GM19397 (cell line): ENCODE measurements around the gene ILF3.

Experiments used
- ATAC-seq: cut with Tn5 transposase; IDR thresholded peaks from one replicate; pipeline ENCODE4 v1.9.1; 2021; ENCODE audit warnings: mild to moderate bottlenecking, moderate library complexity; ENCODE audit not compliant: unreplicated experiment

ILF3 gene

DNA sequence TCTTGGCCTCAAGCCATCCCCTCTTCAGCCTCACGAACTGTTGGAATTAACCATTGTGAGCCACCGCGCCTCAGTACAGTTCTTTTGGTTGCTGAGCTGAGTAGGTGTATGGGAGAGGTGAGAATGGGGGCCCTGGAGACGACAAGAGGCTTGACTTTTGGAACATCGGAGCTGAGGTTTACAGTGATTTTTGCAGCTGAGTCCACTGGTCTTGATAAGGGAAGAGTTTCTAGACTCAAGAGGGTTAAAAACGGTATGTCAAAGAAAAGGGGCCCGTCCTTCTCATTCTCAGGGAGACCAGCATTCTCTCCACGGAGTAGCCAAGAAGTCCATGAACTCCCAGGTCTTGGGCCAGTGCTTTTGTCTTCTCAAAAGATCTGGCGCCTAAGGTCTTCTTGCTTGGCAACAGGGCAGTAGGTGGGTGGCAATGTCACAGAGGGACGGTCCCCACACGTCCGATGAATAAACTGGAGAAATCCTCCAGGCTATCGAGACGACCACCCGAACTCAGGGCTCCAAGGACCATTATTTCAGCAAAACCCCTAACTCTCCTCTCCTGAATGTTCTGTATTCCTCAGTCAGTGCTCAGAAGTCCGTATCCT lies 40.7 kb downstream of the ILF3 start:
- ATAC-seq: no peak

DNA sequence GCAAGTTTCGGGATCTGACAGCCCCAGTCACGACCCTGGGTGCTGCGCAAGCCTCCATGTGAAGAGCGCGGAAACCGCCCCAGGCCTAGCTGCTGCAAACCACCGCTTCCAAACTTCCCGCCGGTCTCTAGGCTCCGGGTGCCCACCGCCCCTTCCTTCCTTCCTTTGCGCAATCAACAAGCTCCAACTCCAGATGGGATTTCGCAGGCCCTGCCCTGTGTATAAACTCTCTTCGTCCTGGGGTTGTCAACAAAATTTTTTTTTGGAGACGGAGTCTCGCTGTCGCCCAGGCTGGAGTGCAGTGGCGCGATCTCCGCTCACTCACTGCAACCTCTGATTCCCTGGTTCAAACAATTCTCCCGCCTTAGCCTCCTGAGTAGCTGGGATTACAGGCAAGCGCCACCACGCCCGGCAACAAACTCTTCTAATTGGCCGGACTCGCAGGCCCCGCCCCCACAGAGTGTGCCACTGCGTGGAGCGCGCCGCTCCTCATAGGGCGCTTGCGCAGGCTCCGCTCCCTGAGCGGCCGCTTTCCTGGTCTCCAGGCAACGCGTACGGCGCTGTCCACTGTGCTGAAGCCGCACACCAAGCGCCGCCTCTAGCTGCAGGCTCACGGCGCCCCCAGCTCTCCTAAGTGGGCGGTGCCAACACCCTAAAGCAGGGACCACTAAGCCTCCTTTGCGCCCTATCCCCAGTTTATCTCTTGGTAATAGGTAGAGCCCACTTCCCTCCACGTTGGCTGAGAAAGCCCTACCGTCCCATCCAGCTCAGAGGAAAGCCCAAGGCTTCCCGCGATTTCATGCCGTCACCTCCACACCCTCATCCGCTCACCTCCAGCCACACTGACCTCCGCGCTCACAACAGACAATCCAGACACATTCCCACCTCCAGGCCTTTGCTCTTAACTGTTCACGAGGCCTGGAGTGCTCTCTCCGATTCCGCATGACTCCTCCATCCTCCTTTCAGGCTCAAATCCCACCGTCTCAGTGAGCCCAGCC lies 41.6 kb downstream of the ILF3 start:
- peak; percentile 87 for ATAC-seq

DNA sequence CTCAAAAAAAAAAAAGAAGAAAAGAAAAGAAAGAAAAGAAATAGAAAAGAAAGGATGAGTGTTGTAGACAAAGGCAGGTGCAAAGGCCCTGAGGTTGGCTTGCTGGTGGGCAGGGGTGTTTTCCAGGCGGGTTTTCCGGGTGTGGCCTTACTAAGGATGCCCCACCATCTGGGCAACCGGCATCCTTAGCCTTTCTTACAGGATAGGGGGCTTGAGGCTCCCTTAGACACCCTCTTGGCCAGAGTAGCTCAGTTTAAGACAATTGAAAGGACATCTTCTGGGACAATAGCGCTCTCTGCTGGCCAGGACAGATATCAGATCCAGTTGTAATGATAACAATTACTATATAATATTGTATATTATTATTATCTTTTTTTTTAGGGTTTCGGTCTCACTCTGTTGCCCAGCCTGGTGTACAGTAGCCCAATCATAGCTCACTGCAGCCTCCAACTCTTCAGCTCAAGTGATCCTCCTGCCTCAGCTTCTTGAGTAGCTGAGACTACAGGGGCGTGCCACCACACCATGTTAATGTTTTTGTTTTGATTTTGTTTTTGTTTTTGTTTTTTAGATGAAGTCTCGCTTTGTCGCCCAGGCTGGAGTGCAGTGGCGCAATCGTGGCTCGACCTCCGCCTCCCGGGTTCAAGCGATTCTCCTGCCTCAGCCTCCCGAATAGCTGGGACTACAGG lies 45.6 kb downstream of the ILF3 start:
- ATAC-seq: no peak

DNA sequence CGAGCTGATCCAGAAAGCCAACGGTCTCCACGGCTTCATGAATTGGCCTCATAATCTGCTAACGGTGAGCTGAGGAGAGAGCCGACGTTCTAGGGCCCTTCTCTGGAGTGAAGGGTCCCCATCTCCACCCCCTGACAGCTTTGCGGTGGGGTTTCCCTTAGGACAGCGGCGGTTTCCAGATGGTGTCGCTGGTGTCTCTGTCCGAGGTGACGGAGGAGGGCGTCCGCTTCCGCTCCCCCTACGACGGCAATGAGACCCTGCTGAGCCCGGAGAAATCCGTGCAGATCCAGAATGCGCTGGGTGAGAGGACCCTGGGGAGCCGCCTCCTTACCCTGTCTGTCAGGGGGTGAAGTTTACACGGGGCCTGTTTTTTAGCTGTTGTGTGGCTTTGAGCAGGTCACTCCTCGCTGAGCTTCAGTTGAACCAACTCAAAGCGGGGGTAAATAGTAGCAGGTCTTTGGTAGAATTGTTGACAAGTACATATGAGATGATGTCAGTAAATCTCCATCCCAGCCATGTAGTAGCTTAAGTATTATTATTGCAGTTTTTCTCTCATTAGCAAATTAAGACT lies 47.9 kb downstream of the ILF3 start:
- no peak for ATAC-seq

DNA sequence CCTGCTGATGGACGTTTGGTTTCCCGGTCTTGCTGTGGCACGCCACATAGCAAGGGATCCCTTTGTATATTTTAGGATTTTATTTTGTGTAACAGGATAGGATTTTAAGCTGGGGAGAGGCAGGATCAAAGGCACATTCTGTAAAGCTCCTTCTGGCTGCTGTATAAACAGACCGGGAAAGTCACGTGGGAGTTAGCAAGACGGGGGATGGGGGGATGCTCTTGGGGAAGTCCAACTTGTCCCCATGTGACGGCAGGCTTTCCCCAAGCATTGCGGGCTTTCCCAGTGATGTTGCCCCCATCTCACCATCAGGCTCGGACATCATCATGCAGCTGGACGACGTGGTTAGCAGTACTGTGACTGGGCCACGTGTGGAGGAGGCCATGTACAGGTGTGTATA lies 52.8 kb downstream of the ILF3 start:
- ATAC-seq: no peak

DNA sequence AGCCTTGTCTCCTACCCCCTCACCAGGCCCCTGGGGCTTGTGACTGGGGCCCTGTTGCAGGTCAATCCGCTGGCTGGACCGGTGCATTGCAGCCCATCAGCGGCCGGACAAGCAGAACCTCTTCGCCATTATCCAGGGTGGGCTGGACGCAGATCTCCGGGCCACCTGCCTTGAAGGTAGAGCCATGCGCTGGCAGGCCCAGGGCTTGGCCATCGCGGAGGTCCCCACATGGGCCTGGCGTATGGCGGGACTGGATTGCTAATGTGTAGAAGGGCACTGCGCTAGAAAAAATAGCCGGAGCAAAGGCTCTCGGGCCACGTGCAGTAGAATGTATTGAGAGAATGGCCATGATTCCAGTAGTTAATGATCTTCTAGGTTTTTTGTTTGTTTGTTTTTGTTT lies 53.3 kb downstream of the ILF3 start:
- ATAC-seq: no peak

DNA sequence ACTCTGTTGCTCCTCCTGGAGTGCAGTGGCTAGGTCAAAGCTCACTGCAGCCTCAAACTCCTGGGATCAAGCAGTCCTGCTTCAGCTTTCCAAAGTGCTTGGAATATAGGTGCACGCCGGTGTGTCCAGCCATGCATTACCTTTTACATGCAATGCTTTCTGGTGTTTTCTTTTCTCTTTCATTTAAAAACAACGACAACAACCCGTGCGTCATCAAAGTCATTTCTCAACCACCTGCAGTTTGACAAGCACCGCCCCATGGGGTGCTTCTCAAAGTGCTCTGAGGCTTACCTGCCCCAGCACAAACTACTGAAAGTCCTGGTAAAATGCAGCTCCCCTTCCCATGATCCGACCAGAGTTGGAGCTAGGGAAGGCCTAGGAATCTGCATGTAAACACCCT lies 54.1 kb downstream of the ILF3 start:
- ATAC-seq: no peak

DNA sequence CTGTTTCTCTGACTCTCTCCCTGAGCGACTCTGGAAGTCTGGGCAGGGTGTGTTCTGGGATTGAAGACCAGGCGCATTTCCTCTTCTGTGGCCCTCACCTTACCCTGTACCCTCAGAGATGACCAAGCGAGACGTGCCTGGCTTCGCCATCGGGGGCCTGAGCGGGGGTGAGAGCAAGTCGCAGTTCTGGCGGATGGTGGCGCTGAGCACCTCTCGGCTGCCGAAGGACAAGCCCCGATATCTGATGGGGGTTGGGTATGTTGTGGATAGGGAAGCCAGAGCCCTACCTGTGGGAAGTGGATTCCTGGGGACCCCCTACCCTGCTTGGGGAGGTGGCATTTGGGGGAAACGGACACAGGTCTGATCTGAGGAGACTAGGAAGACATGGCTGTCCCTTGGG lies 57.9 kb downstream of the ILF3 start:
- no peak for ATAC-seq

DNA sequence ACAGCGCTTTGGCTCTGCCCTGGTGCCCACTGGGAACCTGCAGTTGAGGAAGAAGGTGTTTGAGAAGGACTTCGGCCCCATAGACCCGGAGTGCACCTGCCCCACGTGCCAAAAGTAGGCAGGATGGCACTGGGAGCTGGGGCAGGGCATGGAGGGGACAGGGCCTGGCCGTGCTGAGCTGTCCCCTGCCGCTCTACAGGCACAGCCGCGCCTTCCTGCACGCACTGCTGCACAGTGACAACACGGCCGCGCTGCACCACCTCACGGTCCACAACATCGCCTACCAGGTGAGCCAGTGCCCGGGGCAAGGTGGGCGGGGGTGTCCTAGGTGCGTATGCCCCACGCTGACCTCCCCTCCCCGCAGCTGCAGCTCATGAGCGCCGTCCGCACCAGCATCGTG lies 58.6 kb downstream of the ILF3 start:
- no peak for ATAC-seq

DNA sequence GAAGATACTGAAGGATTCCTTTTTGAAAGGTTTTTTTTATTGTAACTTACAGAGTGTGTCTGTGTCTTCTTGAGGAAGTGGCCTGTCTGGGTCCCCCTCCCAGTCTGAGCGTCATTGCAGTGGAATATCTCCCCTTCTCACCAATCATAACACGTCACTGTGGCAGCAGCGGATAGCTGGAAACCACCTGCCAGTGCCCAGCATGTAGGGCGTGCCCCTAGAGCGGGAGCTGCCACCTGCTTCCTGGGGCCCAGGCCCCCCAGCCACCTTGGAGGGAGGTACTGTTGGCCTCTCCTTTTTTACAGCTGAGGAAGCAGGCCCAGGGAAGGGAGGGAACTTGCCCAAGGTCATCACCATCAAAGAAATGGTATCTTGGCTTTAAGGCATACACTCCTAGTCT lies 59.2 kb downstream of the ILF3 start:
- no peak for ATAC-seq

DNA sequence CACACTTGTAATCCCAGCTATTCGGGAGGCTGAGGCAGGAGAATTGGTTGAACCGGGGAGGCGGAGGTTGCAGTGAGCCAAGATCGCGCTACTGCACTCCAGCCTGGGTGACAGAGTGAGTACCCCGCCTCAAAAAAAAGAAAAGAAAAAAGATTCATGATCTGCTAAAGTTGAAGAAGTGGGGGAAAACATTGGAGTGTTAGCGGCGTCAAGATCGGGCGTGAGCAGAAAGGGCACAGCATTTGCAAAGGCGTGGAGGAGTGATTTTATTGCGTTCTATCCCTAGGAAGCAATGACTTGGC lies 62.9 kb downstream of the ILF3 start:
- ATAC-seq: no peak

DNA sequence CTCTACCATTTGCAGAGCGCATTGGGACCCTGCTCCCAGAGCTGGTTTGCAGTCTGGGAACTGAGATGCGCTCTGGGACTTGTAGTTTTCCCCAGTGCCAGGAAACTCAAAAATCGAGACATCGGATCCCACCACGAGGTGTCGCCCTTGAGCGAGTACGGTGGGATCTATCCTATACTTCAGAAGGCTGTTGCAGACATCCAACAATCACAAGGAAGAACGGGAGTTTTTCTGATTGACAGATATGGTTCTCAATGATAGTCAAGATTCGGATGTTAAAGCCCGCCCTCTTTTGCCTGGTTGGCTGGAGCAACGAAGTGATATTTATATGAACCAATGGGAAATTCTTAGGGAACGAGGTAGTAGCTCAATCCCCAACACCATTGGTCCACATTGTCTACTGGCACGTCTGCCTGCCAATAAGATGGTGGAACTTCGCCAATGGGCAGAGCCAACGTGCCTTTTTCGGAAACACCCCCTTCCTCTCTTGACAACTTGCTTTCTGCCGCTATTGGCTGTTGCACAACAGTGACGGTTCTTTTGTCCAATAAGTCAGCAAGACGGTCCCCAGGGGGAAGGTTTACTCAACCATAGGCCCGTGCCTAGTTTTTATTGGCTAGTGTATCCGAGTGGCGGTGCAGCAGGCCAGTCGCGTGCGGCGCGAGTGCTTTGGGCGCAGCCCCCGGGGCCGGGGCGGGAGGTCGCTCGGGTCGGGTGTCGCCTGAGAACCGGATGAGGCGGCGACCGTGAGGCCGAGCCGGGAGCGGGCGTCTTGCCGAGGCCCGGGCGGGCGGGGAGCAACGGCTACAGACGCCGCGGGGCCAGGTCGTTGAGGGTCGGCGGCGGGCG lies 63.4 kb downstream of the ILF3 start, which contains the start of gene DNM2:
DNM2 (plus strand) TSS at position 724 of the 849 bp plus-strand sequence. CDS start 164 bp downstream, outside the sequence.
- peak; percentile 87 for ATAC-seq

DNA sequence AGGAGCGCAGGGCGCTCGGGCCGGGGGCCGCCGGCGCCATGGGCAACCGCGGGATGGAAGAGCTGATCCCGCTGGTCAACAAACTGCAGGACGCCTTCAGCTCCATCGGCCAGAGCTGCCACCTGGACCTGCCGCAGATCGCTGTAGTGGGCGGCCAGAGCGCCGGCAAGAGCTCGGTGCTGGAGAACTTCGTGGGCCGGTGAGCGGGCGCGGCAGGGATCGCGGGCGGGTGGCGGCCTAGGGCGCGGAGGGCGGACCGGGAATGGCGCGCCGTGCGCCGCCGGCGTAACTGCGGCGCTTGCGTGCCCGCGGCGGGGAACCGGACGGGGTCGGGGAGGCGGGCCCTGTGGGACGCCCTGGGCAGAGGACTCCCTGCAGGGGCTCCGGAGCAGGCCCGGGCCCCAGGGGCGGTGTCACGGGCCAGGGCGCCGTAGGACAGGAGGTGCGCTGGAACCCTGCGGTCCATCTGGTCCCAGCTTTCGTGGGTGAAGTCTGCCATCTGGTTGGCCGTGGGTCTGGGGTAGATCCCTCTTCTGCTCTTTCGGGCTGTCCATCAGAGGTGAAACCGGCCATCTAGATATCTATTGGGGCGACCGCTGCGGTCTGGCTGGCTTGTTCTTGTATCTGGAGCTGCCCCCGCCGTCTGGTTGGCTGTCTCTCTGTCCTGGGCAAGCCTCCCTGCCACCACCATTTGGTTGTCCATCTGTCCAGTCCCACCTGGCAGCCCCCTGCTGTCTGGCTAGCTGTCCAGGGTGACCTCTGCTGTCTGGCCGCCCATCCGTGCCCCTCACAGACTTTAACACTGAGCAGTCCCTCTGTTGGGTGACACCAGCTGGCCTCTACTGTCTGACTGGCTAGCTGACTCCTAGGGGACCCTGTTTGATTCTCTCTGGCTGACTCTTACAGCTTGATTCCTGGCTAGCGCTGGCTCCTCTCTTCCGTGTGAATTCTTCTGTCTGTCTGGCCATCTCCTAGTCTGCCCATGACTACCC lies 64.4 kb downstream of the ILF3 start:
- ATAC-seq: peak; percentile 24

DNA sequence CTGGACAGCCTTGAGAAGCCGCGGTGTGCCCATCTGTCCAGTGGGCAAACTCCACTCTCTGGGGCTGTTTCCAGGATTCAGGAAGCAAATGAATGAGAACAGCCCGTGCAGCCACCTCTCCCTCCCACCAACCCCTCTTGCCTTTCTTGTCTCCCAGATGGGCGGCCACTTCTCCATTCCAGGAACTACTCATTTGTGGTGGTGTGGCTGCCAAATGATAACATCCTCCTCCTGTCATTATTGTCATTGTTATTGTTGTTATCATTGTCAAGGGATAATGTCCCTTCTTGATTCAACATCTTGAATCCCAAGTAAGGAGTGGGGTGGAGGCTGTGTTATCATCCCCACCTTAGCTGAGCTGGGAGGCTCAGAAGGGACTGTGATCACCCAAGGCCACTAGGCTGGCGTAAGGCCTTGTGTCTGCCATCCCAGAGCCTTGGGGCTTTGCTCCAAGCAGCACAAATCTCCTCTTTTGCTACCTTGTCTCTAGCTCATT lies 65.4 kb downstream of the ILF3 start:
- no peak for ATAC-seq

DNA sequence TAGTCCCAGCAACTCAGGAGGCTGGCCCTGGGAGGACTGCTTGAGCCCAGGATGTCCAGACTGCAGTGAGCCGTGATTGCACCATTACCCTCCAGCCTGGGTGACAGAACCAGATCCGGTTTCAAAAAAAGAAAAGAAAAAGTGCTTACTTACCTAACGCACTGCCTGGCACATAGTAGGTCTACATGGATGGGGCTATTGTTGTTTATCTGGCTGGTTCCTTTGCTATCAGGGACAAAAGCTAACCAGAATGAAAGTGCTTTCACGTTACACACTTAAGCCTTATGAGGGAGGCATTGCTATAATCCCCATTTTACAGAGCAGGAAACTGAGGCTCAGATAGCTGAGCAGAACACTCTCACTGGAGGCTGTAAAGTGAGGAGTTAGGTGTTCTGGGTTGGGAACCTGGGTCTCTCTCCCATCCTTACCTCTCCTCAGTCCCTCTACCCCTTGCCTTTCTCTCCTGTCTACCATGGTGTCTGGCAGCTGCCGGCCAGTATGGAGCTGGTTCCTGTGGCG lies 66.5 kb downstream of the ILF3 start:
- no peak for ATAC-seq

DNA sequence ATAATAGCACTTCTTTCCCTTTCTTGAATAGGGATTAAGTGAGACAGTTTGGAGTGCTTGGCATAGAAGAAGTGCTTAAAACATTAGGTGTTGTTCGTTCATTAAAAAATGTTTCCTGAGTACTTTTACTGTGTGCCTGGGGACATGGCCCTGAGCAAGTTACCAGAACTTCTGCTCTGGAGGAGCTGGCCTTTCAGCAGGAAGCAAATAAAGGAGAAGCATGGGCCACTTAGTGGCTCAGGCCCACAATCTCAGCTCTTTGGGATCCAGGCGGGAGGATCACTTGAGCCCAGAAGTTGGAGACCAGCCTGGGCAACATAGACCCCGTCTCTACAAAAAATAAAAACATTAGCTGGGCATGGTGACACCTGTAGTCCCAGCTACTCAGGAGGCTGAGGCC lies 69.4 kb downstream of the ILF3 start:
- ATAC-seq: no peak

DNA sequence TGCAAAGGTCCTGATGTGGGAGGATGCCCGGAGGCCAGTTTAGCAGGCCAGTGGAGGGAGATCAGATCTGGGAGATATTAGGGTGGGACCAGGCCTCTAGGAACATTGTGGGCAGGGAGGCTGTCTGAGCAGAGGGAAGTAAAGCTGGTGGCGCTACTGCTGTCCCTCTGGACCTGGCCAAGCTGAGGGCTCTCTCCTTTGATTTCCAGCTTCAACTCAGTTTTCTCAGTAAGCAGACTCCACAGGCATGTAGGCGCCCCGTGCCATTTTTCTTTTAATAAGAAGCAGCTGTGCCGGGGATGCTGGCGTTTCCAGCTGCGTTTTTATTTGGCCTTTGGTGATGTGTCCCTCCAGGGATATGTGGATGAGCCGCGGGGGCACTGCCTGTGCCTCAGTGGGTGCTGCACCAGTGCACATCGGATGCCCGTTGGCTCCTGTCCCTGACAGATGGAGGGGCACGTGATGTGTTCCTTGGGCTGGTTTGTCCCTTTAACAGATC lies 70.5 kb downstream of the ILF3 start:
- ATAC-seq: no peak

DNA sequence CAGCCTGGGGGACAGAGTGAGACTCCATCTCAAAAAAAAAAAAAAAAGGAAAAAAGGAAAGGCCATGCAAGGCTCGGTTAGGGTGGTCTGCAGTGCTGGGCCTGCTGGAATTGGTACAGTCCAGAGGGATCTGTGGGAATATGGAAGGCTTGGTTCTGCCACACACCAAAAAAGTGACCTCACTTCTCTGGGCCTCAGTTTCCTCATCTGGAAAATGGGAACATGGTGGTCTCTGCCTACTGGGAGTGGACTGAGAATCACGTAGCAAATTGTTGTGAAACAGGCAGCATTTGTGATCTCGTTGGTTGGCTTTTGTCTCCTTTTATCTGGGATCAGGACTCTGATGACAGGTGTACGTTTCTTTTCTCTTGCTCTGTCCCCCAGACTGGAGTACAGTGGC lies 71.3 kb downstream of the ILF3 start:
- ATAC-seq: no peak

DNA sequence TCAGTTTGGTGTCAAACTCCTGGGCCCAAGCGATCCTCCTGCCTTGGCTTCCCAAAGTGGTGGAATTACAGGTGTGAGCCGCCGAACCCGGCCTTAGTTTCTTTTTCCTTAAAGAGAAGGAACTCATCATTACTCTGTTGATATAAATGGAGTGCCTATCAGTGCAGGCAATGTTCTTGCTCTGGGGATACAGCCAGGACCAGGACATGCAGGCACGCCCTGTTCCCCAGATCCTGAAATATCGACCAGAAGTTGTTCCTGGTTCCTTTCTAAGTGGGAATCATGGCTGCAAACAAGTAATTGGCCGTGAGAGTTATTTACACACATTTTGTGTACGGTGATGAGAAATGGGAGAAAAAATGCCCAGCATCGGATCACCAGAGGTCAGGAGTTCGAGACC lies 72.1 kb downstream of the ILF3 start:
- no peak for ATAC-seq
